SU-DHL-6 (cell line): ENCODE measurements around the gene SLC34A3.

Source experiments
- H2AFZ ChIP-seq: fragments of 200-600 bp; sonication (generic); 2 replicates; pipeline ENCODE4 v1.6.1; 2014; ENCODE audit warnings: low read depth, mild to moderate bottlenecking, moderate library complexity, mixed read lengths, antibody characterized with exemption, low read length; ENCODE audit not compliant: severe bottlenecking
- H3F3A ChIP-seq: fragments of 200-600 bp; shearing (Covaris generic); 2 replicates; pipeline ENCODE4 v1.6.0; 2016; ENCODE audit warnings: antibody characterized with exemption, mild to moderate bottlenecking; ENCODE audit not compliant: insufficient read depth
- H3K27ac ChIP-seq: fragments of 200-600 bp; sonication (generic); 2 replicates; pipeline ENCODE4 v1.5.1; 2016; ENCODE audit warnings: low read depth, mild to moderate bottlenecking, low read length, moderate library complexity, mixed read lengths
- H3K27me3 ChIP-seq: fragments of 200-600 bp; sonication (generic), shearing (Covaris generic); 2 replicates; pipeline ENCODE4 v1.6.0; 2014; ENCODE audit warnings: mild to moderate bottlenecking, low read length
- H3K36me3 ChIP-seq: fragments of 200-600 bp; sonication (generic); 2 replicates; pipeline ENCODE4 v1.6.1; 2014; ENCODE audit warnings: mild to moderate bottlenecking, low read length, mixed read lengths
- H3K4me2 ChIP-seq: fragments of 300-600, 200-600 bp; shearing (Covaris generic), sonication (generic); 2 replicates; pipeline ENCODE4 v1.6.0; 2014; ENCODE audit warnings: low read length, low read depth, mild to moderate bottlenecking; ENCODE audit not compliant: poor library complexity, severe bottlenecking
- H3K4me3 ChIP-seq: fragments of 200-600 bp; sonication (generic); 2 replicates; pipeline ENCODE4 v1.5.1; 2014; ENCODE audit warnings: antibody characterized with exemption, low read length, mild to moderate bottlenecking, mixed read lengths; ENCODE audit not compliant: insufficient read depth, poor library complexity, severe bottlenecking
- H3K79me2 ChIP-seq: fragments of 200-600 bp; sonication (generic); 2 replicates; pipeline ENCODE4 v1.6.1; 2014; ENCODE audit warnings: mild to moderate bottlenecking, low read length, moderate library complexity; ENCODE audit not compliant: insufficient read depth
- H3K9ac ChIP-seq: fragments of 200-600 bp; sonication (generic); 2 replicates; pipeline ENCODE4 v1.7.0; 2014; ENCODE audit warnings: mild to moderate bottlenecking, low read length
- H3K9me2 ChIP-seq: fragments of 200-600 bp; sonication (generic); replicated peaks from 2 replicates; pipeline ENCODE4 v1.6.1; 2014; ENCODE audit warnings: low read length; ENCODE audit not compliant: insufficient read depth
- H3K9me3 ChIP-seq: fragments of 200-600 bp; sonication (generic); 2 replicates; pipeline ENCODE4 v1.6.1; 2014; ENCODE audit warnings: low read length, mixed read lengths; ENCODE audit not compliant: insufficient read depth
- H4K20me1 ChIP-seq: fragments of 200-600 bp; sonication (generic); 2 replicates; pipeline ENCODE4 v1.6.1; 2014; ENCODE audit warnings: low read depth, mild to moderate bottlenecking, antibody characterized with exemption, low read length, moderate library complexity, mixed read lengths
- CTCF ChIP-seq: fragments of 200-600 bp; sonication (generic); IDR thresholded peaks from one replicate; pipeline ENCODE4 v1.5.1; 2017; ENCODE audit warnings: antibody characterized with exemption, mild to moderate bottlenecking, low read length, moderate library complexity; ENCODE audit not compliant: insufficient read depth, poor library complexity, severe bottlenecking
- EZH2phosphoT487 ChIP-seq: fragments of 200-600 bp; sonication (generic), shearing (Covaris generic); conservative IDR thresholded peaks from 2 replicates; pipeline ENCODE4 v1.6.1; 2018; ENCODE audit warnings: mild to moderate bottlenecking, antibody characterized with exemption, low read length, moderate library complexity, mixed read lengths

The SLC34A3 gene

GRCh38 chr9:137212520-137212919, 18.2 kb upstream of the SLC34A3 start:
- Histone ChIP-seq H2AFZ (no peak overlapping the region), H3K36me3 (no peaks in the 10 kb centered on the region), H3K27ac (no peak overlapping the region), H3K27me3 (no peaks in the 10 kb centered on the region), H3F3A (no peaks in the 10 kb centered on the region), H3K9me2 (no peaks in the 10 kb centered on the region), H3K9me3 (no peaks in the 10 kb centered on the region), H3K9ac (no peak overlapping the region), H3K4me2 (no peak overlapping the region), H4K20me1 (no peaks in the 10 kb centered on the region), H3K4me3 (no peak overlapping the region), H3K79me2 (no peaks in the 10 kb centered on the region)
- TF ChIP-seq EZH2phosphoT487 (no peak), CTCF (no peak)

GRCh38 chr9:137213160-137214060, 17.3 kb upstream of the SLC34A3 start:
- H3K79me2 ChIP-seq, result no peaks in the 10 kb centered on the region
- H3K27me3 ChIP-seq, result no peaks in the 10 kb centered on the region
- no peak overlapping the region for H3K27ac ChIP-seq
- no peaks in the 10 kb centered on the region for H4K20me1 ChIP-seq
- no peaks in the 10 kb centered on the region for H3F3A ChIP-seq
- no peaks in the 10 kb centered on the region for H3K9me3 ChIP-seq
- H3K4me3 ChIP-seq, result no peak overlapping the region
- no peak overlapping the region for H3K9ac ChIP-seq
- no peaks in the 10 kb centered on the region for H3K9me2 ChIP-seq
- H3K36me3 ChIP-seq, result no peaks in the 10 kb centered on the region
- H2AFZ ChIP-seq, result no peak overlapping the region
- no peak overlapping the region for H3K4me2 ChIP-seq
- TF ChIP-seq EZH2phosphoT487, result no peak
- TF ChIP-seq CTCF, result no peak

GRCh38 chr9:137214620-137215019, 16.1 kb upstream of the SLC34A3 start:
- H3K9me3 ChIP-seq, result no peaks in the 10 kb centered on the region
- no peaks in the 10 kb centered on the region for H3K79me2 ChIP-seq
- no peak overlapping the region for H3K27ac ChIP-seq
- no peak overlapping the region for H3K4me2 ChIP-seq
- H3K27me3 ChIP-seq, result no peaks in the 10 kb centered on the region
- no peaks in the 10 kb centered on the region for H3F3A ChIP-seq
- no peaks in the 10 kb centered on the region for H3K9me2 ChIP-seq
- no peak overlapping the region for H2AFZ ChIP-seq
- H3K4me3 ChIP-seq, result no peak overlapping the region
- no peak overlapping the region for H3K9ac ChIP-seq
- no peak for TF ChIP-seq EZH2phosphoT487
- no peak for TF ChIP-seq CTCF
- no peaks in the 10 kb centered on the region for H3K36me3 ChIP-seq
- H4K20me1 ChIP-seq, result no peaks in the 10 kb centered on the region
